ENCODE results near the gene WNT7B.

DNA sequence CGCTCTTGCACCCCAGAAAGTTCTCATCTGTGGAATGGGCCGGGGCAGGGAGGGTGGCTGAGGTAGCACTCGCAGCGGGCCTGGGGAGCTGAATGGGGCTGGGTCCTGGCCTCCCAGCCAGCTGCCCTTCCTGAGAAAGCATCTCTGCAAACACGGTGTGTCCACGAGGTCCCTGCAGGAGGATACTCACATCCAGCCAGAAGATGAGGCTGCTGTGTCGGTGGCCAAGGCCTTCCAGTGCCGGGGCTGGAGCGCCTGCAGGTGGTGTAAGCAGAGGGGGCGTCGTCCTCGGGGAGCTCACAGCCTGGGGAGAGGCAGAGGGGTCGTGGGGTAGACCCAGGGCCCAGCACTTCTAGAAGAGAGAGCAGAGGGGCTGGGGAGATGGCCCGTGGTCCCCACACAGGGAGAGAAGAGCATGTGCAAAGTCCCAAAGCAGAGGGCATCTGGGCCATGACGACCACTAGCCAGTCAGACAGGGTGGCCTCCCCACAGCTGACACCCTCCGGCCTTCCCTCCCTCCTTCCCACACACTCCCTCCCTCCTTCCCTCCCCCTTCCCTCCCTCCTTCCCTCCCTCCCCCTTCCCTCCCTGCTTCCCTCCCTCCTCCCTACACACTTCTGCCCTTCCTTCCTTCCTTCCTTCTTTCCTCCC, 97.9 kb downstream of the WNT7B start:
- no peak for TF ChIP-seq EZH2 (IDR thresholded peaks at IDR 0.05)
- TF ChIP-seq, protein P1, sequence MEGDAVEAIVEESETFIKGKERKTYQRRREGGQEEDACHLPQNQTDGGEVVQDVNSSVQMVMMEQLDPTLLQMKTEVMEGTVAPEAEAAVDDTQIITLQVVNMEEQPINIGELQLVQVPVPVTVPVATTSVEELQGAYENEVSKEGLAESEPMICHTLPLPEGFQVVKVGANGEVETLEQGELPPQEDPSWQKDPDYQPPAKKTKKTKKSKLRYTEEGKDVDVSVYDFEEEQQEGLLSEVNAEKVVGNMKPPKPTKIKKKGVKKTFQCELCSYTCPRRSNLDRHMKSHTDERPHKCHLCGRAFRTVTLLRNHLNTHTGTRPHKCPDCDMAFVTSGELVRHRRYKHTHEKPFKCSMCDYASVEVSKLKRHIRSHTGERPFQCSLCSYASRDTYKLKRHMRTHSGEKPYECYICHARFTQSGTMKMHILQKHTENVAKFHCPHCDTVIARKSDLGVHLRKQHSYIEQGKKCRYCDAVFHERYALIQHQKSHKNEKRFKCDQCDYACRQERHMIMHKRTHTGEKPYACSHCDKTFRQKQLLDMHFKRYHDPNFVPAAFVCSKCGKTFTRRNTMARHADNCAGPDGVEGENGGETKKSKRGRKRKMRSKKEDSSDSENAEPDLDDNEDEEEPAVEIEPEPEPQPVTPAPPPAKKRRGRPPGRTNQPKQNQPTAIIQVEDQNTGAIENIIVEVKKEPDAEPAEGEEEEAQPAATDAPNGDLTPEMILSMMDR (IDR thresholded peaks at IDR 0.05): no peak
- TF ChIP-seq EZH2phosphoT487 (IDR thresholded peaks at IDR 0.05): no peak

All from neural progenitor cell (in vitro differentiated cells).